NCI-H524 (cell line): ENCODE data around the gene KRT6B.
A peak's percentile ranks its signal among the peaks of the same experiment; 100 is the strongest.

ENCODE experiments used
- DNase-seq, 2 experiments: peaks; one replicate each; lab custom pipeline; 2025; lab: John Stamatoyannopoulos, UW

Gene KRT6B

DNA sequence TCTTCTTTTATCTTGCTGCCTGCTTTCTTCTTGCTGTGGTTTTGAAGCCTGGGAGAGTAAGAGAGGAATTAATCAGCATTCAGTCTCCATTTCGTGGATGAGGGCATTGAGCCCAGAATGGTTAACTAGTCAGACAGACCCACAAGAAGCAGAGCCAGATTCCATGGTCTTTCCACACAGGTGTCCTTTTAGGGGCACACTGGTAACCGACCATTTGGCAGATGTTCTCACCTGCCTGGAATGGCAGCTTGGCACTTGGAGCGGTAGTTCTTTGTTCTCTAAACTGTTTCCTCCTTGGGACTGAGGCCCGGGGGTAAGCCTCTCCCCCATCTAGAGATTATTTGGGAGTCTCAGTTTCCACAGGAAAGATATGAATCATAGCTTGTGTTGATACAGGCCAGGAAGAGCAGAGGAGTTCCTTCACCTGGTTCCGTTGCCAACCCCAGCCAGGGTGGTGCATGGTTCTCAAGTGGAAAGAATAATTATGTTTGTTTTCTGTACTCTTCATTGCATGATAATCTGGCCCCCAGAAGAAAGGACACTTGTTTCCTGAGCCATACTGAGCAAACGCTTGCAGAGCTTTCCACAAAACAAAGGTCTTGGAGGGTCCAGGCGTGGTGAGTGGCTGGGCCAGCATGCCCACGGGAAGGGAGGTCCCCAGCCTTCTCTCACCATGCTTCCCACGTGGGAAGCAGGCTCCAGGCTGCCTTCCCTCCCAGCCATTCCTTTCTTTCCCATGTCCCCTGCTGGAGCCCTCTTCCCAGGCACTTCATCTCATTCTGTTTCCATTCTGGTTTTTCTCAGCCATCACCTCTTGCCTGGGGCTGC lies 15.7 kb downstream of the KRT6B start:
- DNase-seq, result no peak

DNA sequence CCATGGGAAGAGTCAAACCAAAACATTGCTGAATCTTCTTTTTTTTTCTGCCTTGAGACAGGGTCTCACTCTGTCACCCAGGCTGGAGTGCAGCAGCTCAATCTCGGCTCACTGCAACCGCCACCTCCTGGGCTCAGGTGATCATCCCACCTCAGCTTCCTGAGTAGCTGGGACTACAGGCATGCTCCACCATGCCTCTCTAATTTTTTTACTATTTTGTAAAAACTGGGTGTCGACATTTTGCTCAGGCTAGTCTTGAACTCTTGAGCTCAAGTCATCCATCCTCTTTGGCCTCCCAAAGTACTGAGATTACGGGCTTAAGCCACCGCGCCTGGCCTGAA lies 16.3 kb downstream of the KRT6B start:
- no peak for DNase-seq

- no peak for DNase-seq
These were observed 17.0 kb downstream of the KRT6B start for GRCh38 chr12:52434760-52435530.

DNA sequence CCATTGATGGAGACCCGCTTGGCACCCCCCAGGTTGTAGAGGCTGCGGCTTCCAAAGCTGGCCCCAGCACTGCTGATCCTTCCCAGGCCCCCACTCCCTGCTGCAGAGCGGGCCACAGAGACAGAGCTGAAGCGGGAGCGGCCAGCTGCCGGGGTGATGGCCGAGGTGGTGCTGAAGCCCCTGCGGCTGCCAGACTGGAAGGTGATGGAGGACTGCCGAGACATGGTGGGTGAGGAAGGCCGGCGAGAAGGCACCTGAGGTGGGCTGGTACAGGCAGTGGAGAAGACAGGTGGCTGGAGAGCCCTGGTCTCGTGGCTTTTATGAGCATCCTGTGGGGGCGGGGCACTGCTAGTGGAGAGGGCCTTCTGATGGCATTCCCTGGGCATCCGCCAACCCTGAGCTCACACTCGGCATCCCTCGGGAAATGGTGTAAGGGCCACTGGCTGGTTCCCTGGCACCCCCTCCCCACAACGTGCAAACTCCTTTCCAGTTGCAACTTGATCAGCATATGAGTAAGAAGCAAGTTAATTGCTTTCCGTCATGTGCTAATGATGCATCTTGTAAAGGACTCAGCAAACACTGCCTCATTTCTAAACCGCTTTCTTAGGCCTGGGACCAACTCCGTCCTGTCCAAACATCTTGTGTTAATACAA lies 17.7 kb downstream of the KRT6B start, which contains the start of gene KRT75:
Gene KRT75 (minus strand): TSS at position 291 of the 653 bp plus-strand sequence. CDS start 67 bp downstream, at position 224.
- DNase-seq, result no peak

GRCh38 chr12:52433501-52434080 lies 18.4 kb downstream of the KRT6B start:
- DNase-seq, result no peak

- DNase-seq, result no peak
These were observed 19.3 kb downstream of the KRT6B start for GRCh38 chr12:52432559-52433207.

GRCh38 chr12:52428121-52428520 lies 23.8 kb downstream of the KRT6B start:
- DNase-seq, result no peak

DNA sequence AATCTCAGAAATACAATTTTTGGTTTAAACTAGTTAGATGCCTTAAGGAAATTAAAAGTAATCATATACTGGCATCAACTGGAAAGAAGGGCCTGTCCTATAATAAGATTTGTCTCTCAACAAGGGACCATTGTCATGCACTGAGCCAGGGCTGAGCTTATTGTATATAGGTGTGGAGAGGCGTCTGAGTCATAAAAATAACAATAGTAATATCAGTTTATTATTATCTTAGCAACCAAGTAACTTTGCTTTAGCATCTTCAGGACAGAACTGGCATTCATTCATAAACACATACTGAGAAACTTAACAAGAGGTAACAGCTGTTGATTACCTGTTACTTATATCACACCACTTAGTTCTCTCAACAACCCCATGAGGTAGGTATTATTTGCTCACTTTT lies 24.9 kb downstream of the KRT6B start:
- no peak for DNase-seq

GRCh38 chr12:52426034-52426433 lies 25.9 kb downstream of the KRT6B start:
- no peak for DNase-seq

GRCh38 chr12:52425466-52425865 lies 26.5 kb downstream of the KRT6B start:
- no peak for DNase-seq

GRCh38 chr12:52423661-52424500 lies 28.1 kb downstream of the KRT6B start:
- peak in 1 of 2 experiments; percentile 59 for DNase-seq

DNA sequence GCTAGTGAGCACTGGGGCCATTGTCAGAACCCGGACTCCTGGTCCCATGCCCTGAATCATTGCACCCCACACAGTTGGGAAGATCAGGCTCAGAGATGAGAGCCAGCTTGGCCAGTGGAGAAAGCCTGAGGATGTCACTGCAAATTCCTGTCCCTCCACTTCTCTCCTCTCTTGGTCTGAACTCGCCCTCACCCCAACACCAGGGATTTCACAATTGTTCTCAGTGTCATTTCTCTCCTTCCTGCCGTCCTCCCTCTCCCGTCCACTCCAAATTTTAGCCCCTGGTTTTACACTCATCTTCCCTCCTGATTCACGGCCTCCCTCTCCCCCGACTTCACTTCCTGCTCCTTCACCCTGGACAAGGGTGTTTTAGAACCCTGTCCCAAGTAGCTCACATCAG lies 28.9 kb downstream of the KRT6B start:
- no peak for DNase-seq

DNA sequence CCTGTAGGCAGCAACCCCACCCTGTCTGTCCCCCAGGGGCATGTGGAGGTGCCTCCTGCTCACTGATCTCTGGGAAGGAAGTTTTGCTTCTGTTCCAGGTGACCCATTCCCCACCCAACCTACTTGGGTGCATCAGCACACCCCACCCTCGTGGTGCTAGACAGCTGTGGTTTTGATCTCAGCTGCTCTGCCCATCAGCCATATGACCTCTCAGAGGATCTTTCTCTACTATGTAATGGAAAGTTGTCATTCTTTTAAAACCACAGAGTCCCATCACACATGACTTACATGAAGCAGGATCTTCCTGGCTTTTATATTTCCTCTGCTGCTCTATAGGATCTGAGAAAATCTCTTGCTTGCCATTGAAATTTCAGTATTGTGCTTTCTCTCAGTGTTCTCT lies 32.3 kb downstream of the KRT6B start:
- DNase-seq, result no peak

DNA sequence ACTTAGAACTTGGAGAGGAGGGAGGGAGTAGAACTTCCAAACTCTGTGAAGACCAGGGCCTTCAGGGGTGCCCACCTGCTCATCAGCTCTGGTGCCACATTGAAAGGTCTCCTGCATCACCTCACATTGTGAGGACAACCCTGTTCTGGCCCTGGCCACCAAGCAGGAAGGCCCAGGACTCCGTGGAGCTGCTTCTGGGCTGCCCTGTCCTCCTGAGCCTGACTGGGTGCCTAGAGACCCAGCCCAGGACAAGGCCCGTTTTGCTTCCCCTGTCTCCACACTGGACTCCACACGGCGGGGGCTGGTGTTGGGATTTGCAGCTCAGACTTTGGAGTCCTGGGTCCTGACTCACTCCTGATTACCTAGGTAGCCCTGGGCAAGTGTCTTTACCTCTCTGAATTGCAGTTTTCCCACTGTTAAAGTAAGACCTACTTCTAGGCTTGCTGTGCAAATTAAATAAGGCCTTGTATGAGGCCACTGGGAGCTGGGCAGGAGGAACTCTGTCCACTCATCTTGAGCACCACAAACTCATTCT lies 33.3 kb downstream of the KRT6B start:
- DNase-seq, result no peak

DNA sequence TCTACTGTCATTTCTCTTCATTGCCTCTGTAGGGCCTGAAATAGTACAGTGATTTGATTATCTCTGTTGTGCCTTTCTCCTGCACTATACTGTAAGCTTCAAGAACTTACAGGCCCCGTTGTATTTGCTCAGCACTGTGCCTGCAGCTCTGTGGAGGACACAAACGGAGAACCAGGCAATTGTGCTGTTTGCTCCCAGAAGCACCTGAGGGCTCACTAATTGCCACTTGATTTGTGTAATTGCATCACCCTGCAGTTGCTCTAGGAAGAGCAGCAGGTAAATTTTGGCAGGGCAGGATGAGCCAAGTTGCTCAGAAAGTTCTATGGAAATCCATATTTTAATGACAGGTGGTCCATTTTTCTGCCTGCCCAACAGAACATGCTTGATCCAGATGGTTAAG lies 34.2 kb downstream of the KRT6B start:
- no peak for DNase-seq

GRCh38 chr12:52416795-52417194 lies 35.2 kb downstream of the KRT6B start:
- DNase-seq, result no peak

DNA sequence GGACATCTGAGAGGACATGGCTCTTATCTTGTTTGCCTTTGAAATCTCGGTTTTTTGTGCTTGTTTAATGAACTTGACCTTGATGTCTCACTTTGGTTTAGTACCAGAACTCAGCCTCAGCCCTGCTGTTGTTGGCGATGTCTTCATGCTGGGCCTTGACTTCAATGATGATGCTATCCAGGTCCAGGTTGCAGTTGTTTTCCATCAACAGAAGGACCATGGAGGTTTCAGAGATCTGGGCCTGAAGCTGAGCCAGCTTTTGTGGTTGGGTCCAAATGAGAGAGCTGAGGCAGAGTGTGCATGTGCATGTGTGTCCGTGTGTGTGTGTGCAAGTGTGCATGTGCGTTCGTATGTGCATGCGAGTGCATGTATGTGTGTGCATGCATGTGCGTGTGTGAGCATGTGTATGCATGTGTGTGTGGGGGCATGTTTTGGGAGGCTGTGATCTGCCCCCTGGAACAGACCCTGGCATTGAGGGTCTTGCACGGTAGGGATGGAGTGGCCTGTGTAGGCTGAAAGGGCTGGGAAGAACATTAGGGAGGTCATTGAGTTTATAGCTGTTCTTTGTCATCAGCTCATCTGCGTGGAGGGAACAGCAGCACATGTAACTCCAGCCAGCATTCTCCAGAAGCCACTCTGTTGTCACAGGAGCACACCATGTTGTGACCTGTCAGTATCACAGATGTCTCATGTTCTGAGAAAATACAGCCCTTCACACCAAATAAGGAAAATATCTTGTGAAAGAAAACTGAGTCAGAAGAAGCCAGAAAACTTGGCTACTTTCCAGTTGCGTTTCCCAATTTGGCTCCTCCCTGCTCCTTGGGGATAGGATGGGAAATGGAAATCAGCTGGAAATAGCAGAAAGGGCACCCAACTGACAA lies 35.8 kb downstream of the KRT6B start:
- no peak for DNase-seq

DNA sequence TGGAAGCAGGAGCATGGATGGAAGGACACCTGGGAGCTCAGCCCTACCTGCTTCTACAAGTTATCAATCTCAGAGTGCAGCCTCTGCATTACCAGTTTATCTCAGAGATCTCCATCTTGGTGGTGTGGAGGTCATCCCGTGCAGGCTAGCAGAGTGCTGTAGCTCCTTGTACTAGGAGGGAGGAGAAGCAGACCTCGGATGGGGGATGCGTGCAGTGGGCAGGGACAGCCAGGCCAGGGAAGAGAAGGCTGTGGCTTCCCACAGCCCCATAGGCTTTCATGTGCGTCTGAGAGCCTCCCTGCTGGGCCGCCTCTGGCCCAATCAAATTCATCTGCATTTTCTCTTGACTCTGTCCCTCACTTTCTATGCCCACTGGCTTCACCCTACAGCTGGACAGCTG lies 37.0 kb downstream of the KRT6B start:
- no peak for DNase-seq

DNA sequence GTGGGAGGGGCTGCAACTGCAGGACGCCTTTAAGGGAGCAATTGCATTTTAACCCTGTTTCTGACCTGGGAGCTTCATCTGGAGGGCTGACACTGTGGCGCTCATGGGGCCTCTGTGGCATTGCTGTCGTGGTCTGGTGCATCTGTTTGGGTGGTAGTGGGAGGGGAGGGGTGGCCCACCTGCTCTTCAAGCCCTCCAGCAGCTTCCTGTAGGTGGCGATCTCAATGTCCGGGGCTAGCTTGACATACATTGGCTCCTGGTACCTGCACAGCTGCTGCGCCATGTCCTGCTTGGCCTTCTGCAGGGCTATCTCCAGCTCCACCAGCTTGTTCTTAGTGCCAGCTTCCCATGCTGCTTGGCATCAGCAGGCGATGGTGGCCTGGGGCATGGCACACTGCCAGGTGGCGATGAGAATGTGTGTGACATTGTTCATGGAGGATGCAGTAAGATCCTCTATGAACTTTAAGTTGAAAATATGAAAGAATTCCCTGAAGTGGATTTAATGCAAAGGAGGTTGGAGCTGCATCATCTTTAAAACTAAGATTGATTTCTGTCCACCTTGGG lies 38.1 kb downstream of the KRT6B start:
- no peak for DNase-seq
